ENCODE results near the gene KLHL26. TPM values are rescaled to one million over a fixed set of nuclear protein-coding genes. Genes with fewer than 3 reads are reported as not detected.
"Not testable (repeated sequence)": the region's sequence is repeated elsewhere in the genome, so short reads cannot be mapped to it uniquely, and the experiment has no call there.

Gene KLHL26
- total RNA-seq, result 5.7 TPM

GRCh38 chr19:18636969-18637629 is at the start of gene KLHL26:
Gene KLHL26, plus strand, starts transcription at chr19:18637028. Its CDS starts 27 bp downstream, at chr19:18637055.
- FAIRE-seq, result no peak

GRCh38 chr19:18587561-18587960 is 49.3 kb upstream of the KLHL26 start:
- FAIRE-seq, result no peak
- no peak for DNase-seq (ENCODE audit: low spot score in 2 of 2)

More at GRCh38 chr19:18636969-18637629, at the start of gene KLHL26:
- DNase-seq (ENCODE audit: low spot score in 2 of 2), result no peak

- FAIRE-seq (no peak), DNase-seq (ENCODE audit: low spot score in 2 of 2) (no peak)
Measured at GRCh38 chr19:18587962-18588610, 48.7 kb upstream of the KLHL26 start.

DNA sequence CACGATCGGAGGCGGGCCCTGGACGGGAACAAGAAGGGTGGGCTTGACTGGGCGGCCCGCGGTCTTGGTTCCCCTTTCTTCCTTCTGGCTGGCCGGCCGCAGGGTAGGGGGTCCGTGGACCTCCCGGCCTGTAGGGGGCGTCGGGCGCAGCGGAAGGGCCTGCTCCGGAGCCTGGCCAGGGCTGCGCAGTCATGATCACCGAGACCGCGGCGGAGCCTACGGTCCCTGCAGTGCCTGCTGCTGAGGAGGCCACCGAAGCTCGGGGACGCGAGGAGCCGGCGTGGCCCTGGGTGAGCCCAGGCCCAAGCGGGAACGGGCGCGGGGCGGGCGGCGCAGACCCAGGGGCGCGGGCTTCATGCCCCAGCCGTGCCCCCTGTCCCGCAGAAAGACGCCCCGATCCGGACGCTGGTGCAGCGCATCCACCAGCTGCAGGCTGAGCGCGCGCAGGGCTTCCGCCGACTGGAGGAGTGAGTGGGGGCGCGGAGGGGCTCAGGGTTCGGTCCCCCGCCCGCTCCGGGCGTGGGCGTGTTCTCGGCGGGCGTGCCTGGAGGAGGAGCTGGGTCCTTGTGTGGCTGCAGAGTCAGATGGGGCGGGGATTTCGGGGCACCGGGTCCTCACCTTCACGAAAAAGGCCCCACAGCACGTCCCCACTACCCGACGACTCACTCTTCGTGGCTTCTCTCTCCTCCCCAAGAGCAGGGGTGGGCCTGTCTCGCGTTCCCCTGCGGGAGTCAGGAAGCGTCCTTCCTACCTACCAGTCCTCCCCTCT is 48.0 kb upstream of the KLHL26 start, which contains the start of gene REX1BD:
Gene REX1BD (plus strand): TSS at position 188 of the 769 bp plus-strand sequence. CDS start 4 bp downstream, at position 192.
- DNase-seq (ENCODE audit: low spot score in 2 of 2) (peak; percentile 76 to 81), FAIRE-seq (no peak)

GRCh38 chr19:18589380-18590272 is 47.2 kb upstream of the KLHL26 start:
- FAIRE-seq (no peak), DNase-seq (ENCODE audit: low spot score in 2 of 2) (peak; percentile 43 to 46)

- no peak for FAIRE-seq
- peak; percentile 73 to 75 for DNase-seq (ENCODE audit: low spot score in 2 of 2)
Measured at GRCh38 chr19:18590273-18591272, 46.3 kb upstream of the KLHL26 start.

GRCh38 chr19:18591735-18592385 is 45.0 kb upstream of the KLHL26 start:
- no peak for FAIRE-seq

GRCh38 chr19:18592732-18593131 is 44.1 kb upstream of the KLHL26 start:
- FAIRE-seq; DNase-seq (ENCODE audit: low spot score in 2 of 2): not testable (repeated sequence)

More at GRCh38 chr19:18591735-18592385, 45.0 kb upstream of the KLHL26 start:
- no peak for DNase-seq (ENCODE audit: low spot score in 2 of 2)

- DNase-seq (ENCODE audit: low spot score in 2 of 2), result peak in 1 of 2 donors; percentile 40
- FAIRE-seq, result no peak
Measured at GRCh38 chr19:18593367-18594095, 43.3 kb upstream of the KLHL26 start.

DNA sequence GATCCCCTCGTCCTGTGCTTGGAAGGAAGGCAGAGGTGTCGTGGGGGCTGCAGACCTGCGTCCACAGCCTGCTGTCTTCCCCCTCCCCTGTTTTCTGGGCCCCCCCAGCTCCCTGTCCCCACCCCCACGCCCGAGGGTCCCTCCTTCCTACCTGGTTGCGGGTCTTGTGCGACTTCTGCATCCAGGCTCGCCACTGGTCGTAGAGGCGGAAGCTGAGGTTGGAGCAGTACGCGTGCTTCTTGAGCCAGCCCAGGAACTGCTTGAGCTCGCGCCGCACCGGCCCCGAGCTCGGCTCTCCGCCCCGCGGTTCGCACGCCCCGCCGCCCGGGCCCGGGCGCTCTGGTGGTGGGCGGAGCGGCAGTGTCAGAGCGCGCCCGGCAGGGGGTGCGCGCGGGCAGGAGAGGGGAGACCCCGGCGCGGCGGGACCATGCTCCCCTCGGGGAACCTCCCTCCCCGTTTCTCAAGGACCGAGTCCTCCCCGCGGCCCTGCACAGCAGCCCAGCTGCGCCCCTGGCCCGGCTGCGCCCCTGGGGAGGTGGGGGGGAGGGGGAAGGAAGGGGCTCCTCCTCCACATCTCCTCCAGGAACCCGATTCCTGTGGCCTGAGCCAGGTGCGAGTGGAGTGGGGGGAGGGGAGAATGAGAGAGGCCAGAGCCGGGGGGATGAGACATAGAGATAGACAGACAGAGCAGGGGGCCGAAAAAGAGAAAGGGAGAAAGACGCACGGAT is 42.6 kb upstream of the KLHL26 start:
- FAIRE-seq (no peak), DNase-seq (ENCODE audit: low spot score in 2 of 2) (peak; percentile 90 to 94)

DNA sequence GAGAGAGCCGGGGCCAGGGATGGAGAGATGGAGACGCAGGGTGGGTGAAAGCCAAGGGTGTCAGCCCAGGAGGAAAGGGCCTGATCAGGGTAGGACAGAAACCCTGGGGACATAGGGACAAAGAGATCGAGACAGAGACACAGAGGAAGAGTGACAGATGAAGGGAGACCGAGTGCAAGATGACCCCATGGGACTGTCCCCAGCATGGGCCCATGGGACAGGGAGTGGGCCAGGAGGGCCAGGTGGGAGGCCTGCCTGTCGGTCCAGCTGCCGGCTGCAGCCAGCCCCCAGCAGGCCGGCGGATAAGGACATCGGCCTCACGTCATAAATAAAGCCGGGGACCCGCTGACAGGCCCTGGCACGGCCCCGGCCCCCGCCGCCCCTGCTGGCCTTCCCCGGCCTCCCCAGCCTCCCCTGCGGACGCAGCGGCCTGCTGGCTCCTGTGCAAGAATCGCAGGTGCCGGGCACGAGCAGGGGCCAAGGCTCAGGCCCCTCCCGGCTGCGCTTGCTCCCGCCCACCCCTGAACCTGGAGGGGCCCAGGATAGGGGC is 41.9 kb upstream of the KLHL26 start:
- DNase-seq (ENCODE audit: low spot score in 2 of 2), result peak in 1 of 2 donors; percentile 60
- no peak for FAIRE-seq

DNA sequence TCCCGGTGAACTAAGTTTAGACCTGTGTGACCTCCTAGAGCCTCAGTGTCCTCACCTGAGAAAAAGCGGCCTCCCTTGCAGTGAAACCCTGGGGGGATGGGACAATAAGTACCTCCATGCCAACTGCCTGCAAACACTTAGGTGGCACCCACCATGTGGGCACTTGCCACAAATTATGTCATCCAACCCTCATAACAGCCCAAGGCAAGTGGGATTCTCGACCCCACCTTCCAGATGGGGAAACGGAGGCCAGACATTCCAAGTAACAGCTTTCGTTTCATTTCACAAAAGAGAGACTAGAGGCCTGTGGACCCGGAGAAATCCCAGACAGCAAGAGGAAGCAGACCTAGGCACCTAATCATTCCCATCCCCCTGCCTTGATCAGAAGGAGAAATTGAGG is 41.4 kb upstream of the KLHL26 start:
- DNase-seq (ENCODE audit: low spot score in 2 of 2), result peak in 1 of 2 donors; percentile 41
- FAIRE-seq, result no peak

DNA sequence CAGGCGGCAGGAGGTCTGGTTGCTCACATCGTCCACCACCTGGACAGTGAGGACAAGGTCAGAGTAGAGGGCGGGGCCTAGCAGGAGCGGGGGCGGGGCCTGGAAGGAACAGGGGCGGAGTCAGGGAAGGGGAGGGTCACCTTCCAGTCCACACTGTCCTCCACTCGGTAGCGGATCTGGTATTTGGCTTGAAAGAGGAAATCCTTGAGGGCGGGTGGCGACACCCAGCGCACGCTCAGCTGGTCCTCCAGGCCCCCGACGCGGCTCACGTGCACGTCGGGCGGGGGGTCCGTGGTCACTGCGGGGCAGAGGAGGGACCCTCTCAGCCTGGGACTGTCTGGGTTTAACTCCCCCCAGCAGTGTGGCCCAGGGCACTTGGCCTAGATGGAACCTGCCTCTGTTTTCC is 40.1 kb upstream of the KLHL26 start:
- FAIRE-seq (no peak), DNase-seq (ENCODE audit: low spot score in 2 of 2) (peak in 1 of 2 donors; percentile 47)

- DNase-seq (ENCODE audit: low spot score in 2 of 2) (no peak), FAIRE-seq (no peak)
Measured at GRCh38 chr19:18597809-18598660, 38.8 kb upstream of the KLHL26 start.

DNA sequence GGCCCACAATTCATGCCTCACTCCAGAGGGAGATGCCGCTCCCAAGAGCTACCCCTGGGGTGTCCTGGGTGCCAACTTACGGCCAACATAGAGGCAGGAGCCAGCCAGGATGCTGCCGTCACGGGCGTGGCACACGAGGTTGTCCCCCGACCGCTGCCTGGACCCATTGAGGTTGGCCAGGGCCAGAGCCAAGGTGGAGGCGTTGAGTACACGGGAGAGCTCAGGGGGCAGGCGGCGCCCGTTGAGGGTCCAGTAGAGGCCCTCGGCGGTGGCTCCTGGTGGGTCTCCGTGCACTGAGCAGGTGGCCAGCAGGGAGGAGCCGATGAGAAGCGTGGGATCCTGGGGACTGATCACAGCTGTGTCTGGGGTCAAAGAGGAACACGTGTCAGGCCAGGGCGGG is 37.3 kb upstream of the KLHL26 start:
- DNase-seq (ENCODE audit: low spot score in 2 of 2), result no peak
- FAIRE-seq, result no peak

Measured in frontal cortex (tissue), 4 donors.